DND-41 (cell line): ENCODE measurements around the gene LEMD2.

ENCODE experiments used
- ATAC-seq: fragments of 200-7000 bp; cut with Tn5 transposase; 3 replicates; pipeline ENCODE4 v1.9.1; 2021; ENCODE audit warnings: low read depth; ENCODE audit not compliant: insufficient read depth
- DNase-seq: peaks from one replicate; pipeline ENCODE4 v3.0.0-alpha.2; 2020
- H2AFZ ChIP-seq: 2 replicates; pipeline ENCODE4 v1.6.0; 2012; ENCODE audit warnings: low read depth, low read length
- H3K27ac ChIP-seq: 2 replicates; pipeline ENCODE4 v1.5.1; 2012; ENCODE audit warnings: low read length, inconsistent platforms
- H3K27me3 ChIP-seq: fragments of 200-600 bp; sonication (generic); 2 replicates; pipeline ENCODE4 v1.6.0; 2012; ENCODE audit warnings: low read length, mild to moderate bottlenecking, inconsistent platforms; ENCODE audit not compliant: insufficient read depth, poor library complexity
- H3K36me3 ChIP-seq: 2 replicates; pipeline ENCODE4 v1.5.1; 2012; ENCODE audit warnings: low read length, inconsistent platforms; ENCODE audit not compliant: insufficient read depth
- H3K4me1 ChIP-seq: 2 replicates; pipeline ENCODE4 v1.5.1; 2012; ENCODE audit warnings: mild to moderate bottlenecking, low read length; ENCODE audit not compliant: insufficient read depth
- H3K4me2 ChIP-seq: 2 replicates; pipeline ENCODE4 v1.6.0; 2012; ENCODE audit warnings: mild to moderate bottlenecking, moderate library complexity, low read length, inconsistent platforms; ENCODE audit not compliant: insufficient read depth
- H3K4me3 ChIP-seq, 2 experiments: fragments of 200-600 bp in 1 of 2; shearing (Covaris generic) in 1 of 2; 2 replicates each; pipeline ENCODE4 v1.5.1; 2012 to 2016; ENCODE audit warnings: inconsistent platforms in 2 of 2, low read length in 2 of 2, mild to moderate bottlenecking in 2 of 2, low read depth in 1 of 2, moderate library complexity in 1 of 2
- H3K79me2 ChIP-seq: 2 replicates; pipeline ENCODE4 v1.6.0; 2012; ENCODE audit warnings: low read length, inconsistent platforms; ENCODE audit not compliant: insufficient read depth
- H3K9ac ChIP-seq: 2 replicates; pipeline ENCODE4 v1.6.0; 2012; ENCODE audit warnings: low read depth, mild to moderate bottlenecking, inconsistent platforms, low read length, moderate library complexity
- H3K9me3 ChIP-seq: 2 replicates; pipeline ENCODE4 v1.5.1; 2012; ENCODE audit warnings: low read length, moderate library complexity, mild to moderate bottlenecking, inconsistent platforms; ENCODE audit not compliant: insufficient read depth, severe bottlenecking
- H4K20me1 ChIP-seq: 2 replicates; pipeline ENCODE4 v1.6.0; 2012; ENCODE audit warnings: low read length; ENCODE audit not compliant: insufficient read depth
- CTCF ChIP-seq: IDR thresholded peaks from 2 replicates; pipeline ENCODE4 v1.5.1; 2012; ENCODE audit warnings: borderline replicate concordance, low read length, moderate library complexity, mild to moderate bottlenecking; ENCODE audit not compliant: poor library complexity, severe bottlenecking; ENCODE audit errors: extremely low read depth
- EZH2 ChIP-seq: IDR thresholded peaks from 3 replicates; pipeline ENCODE4 v1.6.1; 2012; ENCODE audit warnings: borderline replicate concordance, low read depth, mild to moderate bottlenecking, moderate library complexity, low read length, inconsistent platforms; ENCODE audit not compliant: severe bottlenecking

The LEMD2 gene

GRCh38 chr6:33758815-33759216 lies 30.1 kb downstream of the LEMD2 start:
- DNase-seq: no peak
- H3K9me3 ChIP-seq: no peaks in the 10 kb centered on the region
- H4K20me1 ChIP-seq: no peaks in the 10 kb centered on the region; the same call in 1 of the 2 replicates
- no peak overlapping the region for H3K27ac ChIP-seq
- no peaks in the 10 kb centered on the region for H3K4me1 ChIP-seq
- no peak for TF ChIP-seq CTCF
- TF ChIP-seq EZH2: no peak
- no peaks in the 10 kb centered on the region for H3K36me3 ChIP-seq
- H3K4me3 ChIP-seq: no peak overlapping the region
- H3K27me3 ChIP-seq: peaks cover 3% of the 10 kb centered on the region
- no peak overlapping the region for H2AFZ ChIP-seq
- no peak overlapping the region for H3K4me2 ChIP-seq
- no peaks in the 10 kb centered on the region for H3K79me2 ChIP-seq
- H3K9ac ChIP-seq: no peak overlapping the region
- no peak for ATAC-seq

- no peaks in the 10 kb centered on the region for H3K9me3 ChIP-seq
- DNase-seq: no peak
- no peak overlapping the region for H3K27ac ChIP-seq
These were observed 31.0 kb downstream of the LEMD2 start for GRCh38 chr6:33757906-33758305.

GRCh38 chr6:33757113-33757512 lies 31.8 kb downstream of the LEMD2 start:
- peaks cover 3% of the 10 kb centered on the region for H3K27me3 ChIP-seq
- H3K4me3 ChIP-seq: no peak overlapping the region
- H2AFZ ChIP-seq: no peak overlapping the region
- no peak overlapping the region for H3K27ac ChIP-seq
- no peaks in the 10 kb centered on the region; the same call in 1 of the 2 replicates for H4K20me1 ChIP-seq
- ATAC-seq (no peak), DNase-seq (no peak)
- no peak overlapping the region for H3K9ac ChIP-seq
- TF ChIP-seq EZH2: no peak
- TF ChIP-seq CTCF: no peak
- no peaks in the 10 kb centered on the region for H3K9me3 ChIP-seq
- peaks cover 5% of the 10 kb centered on the region for H3K4me1 ChIP-seq
- H3K79me2 ChIP-seq: no peaks in the 10 kb centered on the region
- H3K36me3 ChIP-seq: no peaks in the 10 kb centered on the region
- no peak overlapping the region for H3K4me2 ChIP-seq

More at GRCh38 chr6:33757906-33758305, 31.0 kb downstream of the LEMD2 start:
- TF ChIP-seq EZH2: no peak
- TF ChIP-seq CTCF: no peak
- no peaks in the 10 kb centered on the region for H3K79me2 ChIP-seq
- H3K4me1 ChIP-seq: no peaks in the 10 kb centered on the region
- H3K4me3 ChIP-seq: no peak overlapping the region
- H2AFZ ChIP-seq: no peak overlapping the region
- no peaks in the 10 kb centered on the region for H3K36me3 ChIP-seq
- peaks cover 3% of the 10 kb centered on the region for H3K27me3 ChIP-seq
- H3K4me2 ChIP-seq: no peak overlapping the region
- H3K9ac ChIP-seq: no peak overlapping the region
- no peak for ATAC-seq
- no peaks in the 10 kb centered on the region; the same call in 1 of the 2 replicates for H4K20me1 ChIP-seq

- Histone ChIP-seq H3K36me3 (no peaks in the 10 kb centered on the region), H3K4me1 (peaks cover 7% of the 10 kb centered on the region), H4K20me1 (no peaks in the 10 kb centered on the region), H3K9ac (no peak overlapping the region), H2AFZ (no peak overlapping the region), H3K27ac (no peak overlapping the region), H3K4me3 (no peak overlapping the region), H3K9me3 (no peaks in the 10 kb centered on the region), H3K79me2 (no peaks in the 10 kb centered on the region), H3K27me3 (peaks cover 3% of the 10 kb centered on the region), H3K4me2 (no peak overlapping the region)
- no peak for DNase-seq
- ATAC-seq: no peak
- no peak for TF ChIP-seq CTCF
- TF ChIP-seq EZH2: no peak
These were observed 32.5 kb downstream of the LEMD2 start for GRCh38 chr6:33756211-33756954.
